ENCODE results near the gene MTA1. TPM values are rescaled to one million over a fixed set of nuclear protein-coding genes. Genes with fewer than 3 reads are reported as not detected.

The MTA1 gene
- total RNA-seq, 1 donor from 2014 or later, result 23.5 TPM

- no peak for DNase-seq (ENCODE audit: low read depth in 2 of 2)
These were observed 76.6 kb downstream of the MTA1 start for GRCh38 chr14:105495990-105496830.

GRCh38 chr14:105496831-105497591, 77.4 kb downstream of the MTA1 start:
- no peak for DNase-seq (ENCODE audit: low read depth in 2 of 2)

DNA sequence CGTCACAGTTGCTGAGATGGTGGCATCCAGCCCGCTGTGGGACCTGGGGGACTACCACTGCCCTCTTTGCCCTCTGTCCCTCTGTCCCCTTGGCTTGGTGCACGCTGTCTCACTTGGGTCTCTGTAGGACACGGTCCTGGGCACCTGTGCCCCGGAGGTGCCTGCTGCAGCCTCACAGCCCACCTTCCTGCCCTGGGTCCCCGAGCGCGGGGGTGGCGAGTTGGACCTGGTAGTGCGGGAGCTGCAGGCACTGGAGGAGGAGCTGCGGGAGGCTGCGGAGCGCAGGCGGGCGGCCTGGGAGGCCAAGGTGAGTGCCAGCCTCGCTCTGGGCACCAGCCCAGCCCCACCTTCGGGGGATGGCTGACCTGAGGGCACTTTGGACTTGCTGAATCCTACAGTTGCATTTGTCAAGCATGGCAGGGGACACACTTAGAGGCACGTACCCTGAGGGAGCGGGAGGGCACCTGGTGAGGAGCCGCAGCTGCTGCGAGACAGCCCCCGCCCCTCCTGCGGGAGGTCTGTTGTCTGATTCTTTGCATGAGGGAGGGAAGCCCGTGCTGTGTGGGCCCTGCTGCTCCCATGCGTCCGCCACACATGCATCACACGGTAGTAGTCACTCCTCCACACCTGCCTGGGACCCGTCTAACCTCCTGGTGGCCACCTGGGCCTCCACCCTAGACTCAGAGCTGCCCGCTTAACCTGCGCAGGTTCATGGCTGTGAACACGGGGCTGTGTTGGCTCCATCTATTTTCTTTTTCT, 78.2 kb downstream of the MTA1 start:
- DNase-seq (ENCODE audit: low read depth in 2 of 2), result no peak

DNA sequence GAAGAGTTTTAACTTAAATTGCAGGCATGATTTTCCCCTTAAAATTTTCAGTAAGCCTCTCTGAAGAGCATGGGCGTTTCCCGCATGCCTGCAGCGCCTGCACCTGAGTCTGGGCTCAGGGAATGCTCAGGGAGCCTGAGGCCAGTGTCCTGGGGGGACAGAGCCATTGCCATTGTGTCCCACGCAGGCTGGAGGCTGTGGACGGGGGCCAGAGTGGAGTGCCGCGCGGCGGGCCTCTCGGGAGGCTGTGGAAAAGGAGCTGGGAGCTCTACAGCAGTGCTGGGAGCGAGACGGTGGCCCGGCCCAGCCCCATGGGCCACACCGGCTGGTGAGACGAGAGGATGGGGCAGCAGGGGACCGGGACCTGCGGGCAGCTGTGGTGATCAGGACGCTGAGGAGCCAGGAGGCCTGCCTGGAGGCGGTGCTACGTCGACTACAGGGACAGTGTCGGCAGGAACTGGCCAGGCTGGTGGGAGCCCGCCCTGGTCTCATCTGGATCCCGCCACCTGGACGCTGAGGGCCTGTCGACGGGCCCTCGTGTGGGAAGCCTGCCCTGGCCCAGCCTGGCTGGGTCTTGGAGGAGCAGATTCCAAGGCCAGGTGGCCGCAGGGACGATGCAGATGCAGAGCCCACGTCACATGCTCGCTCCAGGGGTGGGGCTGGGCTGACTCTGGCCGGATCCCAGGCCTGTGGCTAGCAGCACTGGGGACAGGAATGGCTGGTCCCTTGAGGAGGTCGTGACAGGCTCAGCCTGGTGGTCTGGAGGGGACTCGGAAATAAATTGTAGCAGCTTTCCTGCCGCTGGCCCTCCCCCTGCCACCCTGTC, 79.0 kb downstream of the MTA1 start:
- no peak for DNase-seq (ENCODE audit: low read depth in 2 of 2)

- DNase-seq (ENCODE audit: low read depth in 2 of 2), result no peak
These were observed 79.8 kb downstream of the MTA1 start for GRCh38 chr14:105499256-105500035.

- DNase-seq (ENCODE audit: low read depth in 2 of 2), result no peak
These were observed 80.6 kb downstream of the MTA1 start for GRCh38 chr14:105500036-105500725.

DNA sequence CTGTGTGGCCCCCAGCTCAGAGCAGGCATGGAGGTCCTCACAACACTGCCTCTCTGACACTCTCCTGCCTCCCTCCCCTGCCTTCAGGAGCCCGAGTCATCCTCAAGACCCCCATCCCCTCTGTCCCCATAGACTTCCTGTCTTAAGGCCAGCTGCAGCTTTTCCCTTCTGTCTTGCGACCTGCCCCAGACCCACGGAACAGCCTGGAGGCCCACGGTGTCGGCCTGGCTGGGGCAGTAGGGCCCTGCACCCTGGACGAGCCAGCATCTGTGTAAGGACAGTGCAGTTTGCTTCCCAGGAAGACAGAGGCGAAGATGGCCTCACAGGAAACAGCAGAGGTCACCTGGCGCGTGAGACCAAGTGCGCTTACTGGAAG, 81.1 kb downstream of the MTA1 start:
- no peak for DNase-seq (ENCODE audit: low read depth in 2 of 2)

DNA sequence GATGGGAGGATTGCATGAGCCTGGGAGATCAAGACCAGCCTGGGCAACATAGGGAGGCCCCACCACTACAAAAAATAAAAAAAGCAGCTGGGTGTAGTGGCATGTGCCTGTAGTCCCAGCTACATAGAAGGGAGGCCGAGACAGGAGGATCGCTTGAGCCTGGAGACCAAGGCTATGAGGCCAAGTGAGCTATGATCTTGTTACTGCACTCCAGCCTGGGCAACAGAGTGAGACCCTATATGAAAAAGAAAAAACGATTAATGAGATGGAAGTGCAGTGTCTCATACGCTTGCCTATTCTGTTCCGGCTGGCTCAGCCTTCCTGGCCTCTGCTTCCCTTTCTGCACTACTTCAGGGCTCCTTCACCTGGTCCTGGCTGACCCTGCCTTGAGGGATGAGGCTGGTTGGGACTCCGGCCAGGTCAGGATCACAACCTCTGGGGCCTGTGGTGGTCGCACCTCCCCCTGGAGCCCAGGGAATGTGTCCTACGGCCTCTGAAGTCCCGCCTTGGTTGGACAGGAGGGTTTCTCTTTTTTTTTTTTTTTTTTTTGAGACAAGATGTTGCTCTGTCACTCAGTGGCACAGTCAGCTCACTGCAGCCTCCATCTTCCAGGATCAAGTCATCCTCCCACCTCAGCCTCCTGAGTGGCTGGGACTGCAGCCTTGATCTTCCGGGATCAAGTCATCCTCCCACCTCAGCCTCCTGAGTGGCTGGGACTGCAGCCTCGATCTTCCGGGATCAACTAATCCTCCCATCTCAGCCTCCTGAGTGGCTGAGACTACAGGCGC, 82.1 kb downstream of the MTA1 start:
- no peak for DNase-seq (ENCODE audit: low read depth in 2 of 2)

DNA sequence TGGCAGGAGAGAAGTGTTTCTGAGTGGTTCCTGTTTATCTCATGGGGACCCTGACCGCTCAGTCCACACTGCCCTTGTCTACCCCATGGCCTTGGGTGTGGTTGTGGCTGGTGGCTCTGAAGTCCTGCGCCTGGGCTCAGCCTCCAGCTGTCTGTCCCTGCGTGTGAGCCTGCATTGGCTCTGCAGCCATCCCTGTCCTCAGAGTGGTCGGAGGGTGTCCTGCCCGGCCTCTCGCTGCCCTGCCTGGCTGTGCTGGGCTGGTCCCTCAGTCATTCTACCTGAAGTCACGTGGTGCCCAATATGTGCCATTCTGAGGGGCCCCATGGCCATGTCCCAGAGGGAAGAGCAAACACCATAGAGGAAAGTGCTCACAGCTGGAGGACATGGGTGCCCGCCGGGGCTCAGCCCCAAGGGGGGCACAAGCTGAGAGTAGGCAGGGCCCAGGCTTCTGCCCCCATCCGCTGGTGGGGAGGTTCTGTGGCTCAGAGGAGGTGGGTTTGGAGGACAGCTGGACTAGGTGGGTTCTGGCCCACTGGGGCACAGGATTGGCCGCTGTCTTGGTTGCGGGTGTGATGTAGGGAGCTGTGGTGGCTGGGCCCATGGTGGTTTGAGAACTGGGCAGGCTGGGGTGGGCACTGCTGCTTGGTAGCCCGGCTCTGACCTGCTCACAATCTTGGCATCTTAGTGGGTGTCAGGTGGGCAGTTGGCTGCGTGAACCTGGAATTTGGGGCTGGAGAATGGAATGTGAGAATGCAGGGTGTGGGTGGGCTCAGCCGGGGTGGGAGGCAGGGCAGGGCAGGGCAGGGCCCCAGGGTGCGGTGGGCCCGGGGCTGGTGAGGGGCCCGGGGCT, 83.0 kb downstream of the MTA1 start:
- DNase-seq (ENCODE audit: low read depth in 2 of 2), result no peak

DNA sequence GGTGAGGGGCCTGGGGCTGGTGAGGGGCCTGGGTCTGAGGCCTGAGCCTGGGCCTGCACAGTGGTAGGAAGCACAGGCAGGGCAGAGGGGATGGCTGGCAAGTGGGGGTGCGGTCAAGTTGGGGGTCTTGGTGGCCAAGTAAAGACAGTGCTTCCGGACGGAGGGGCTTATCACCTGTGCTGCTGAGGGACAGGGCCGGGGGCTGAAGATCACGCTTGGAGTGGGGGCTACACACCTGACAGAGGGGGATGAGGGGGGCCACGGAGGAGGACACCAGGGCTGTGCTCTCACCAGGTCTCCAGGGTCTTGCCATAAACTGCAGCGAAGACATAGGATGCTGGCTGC, 83.6 kb downstream of the MTA1 start:
- DNase-seq (ENCODE audit: low read depth in 2 of 2), result no peak

- no peak for DNase-seq (ENCODE audit: low read depth in 2 of 2)
These were observed 84.5 kb downstream of the MTA1 start for GRCh38 chr14:105503935-105504692.

- no peak for DNase-seq (ENCODE audit: low read depth in 2 of 2)
These were observed 85.5 kb downstream of the MTA1 start for GRCh38 chr14:105505101-105505500.

DNA sequence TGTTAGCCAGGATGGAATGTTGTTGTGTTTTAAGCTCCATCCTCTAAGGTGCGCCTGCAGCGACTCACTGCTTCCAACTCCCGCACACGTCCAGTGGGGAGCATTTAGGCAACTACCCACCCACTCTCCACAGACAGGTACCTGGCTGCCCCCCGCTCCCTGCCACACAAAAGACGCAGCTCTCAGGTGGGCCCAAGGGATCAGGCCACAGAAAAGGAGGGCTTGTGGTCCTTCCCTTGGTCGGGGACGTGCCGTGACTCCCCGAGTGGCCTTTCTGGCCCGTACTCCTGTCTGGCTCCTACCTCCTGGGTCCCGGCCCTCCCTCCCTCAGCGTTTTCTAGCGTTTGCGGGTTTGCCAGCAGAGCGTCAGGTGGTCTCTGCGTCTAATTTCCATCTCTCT, 87.6 kb downstream of the MTA1 start:
- no peak for DNase-seq (ENCODE audit: low read depth in 2 of 2)

DNA sequence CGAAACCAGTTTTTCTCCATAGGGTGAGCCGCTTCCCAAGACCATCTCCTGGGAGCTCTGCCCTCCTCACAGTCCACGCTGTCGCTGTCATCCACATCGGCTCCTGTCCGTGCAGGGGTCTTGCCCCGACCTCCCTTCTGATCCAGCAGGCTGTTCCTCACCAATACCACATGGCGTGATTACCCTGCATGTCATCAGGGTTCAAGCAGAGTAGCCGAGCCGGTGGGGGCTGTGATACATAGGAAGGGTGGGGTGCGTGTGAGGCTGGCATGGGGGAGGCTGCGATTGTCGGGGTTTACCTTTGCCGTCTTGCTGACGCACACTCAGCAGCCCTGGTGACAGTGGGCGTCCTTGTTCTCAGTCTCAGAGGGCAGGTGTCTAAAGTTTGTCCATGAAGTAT, 88.4 kb downstream of the MTA1 start:
- DNase-seq (ENCODE audit: low read depth in 2 of 2), result no peak

GRCh38 chr14:105508601-105509000, 89.0 kb downstream of the MTA1 start:
- DNase-seq (ENCODE audit: low read depth in 2 of 2), result no peak

DNA sequence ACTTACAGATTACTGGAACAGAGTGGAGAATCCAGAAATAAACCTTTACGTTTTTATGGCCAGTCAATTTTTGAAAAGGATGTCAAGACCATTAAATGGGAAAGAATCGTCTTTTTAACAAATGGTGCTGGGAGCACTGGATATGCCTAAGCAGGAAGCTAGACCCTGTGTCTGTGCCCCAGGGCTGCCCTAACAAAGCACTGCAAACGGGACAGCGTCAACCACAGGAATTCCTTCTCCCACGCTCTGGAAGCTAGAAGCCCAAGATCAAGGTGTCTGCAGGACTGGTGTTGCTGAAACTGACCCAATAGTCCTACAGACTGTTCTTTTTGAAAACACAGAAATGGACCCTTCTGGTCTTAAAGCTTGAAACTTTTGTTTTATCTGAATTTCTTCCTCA, 97.5 kb downstream of the MTA1 start:
- DNase-seq (ENCODE audit: low read depth in 2 of 2), result no peak

- DNase-seq (ENCODE audit: low read depth in 2 of 2), result no peak
These were observed 100.5 kb downstream of the MTA1 start for GRCh38 chr14:105519946-105520698.
